DND-41 (cell line): ENCODE results near the gene LTBP2.

Source experiments
- EZH2 ChIP-seq: IDR thresholded peaks from 3 replicates; pipeline ENCODE4 v1.6.1; 2012; ENCODE audit warnings: borderline replicate concordance, low read depth, mild to moderate bottlenecking, moderate library complexity, low read length, inconsistent platforms; ENCODE audit not compliant: severe bottlenecking
- TF ChIP-seq, protein P1 (sequence below): IDR thresholded peaks from 2 replicates; pipeline ENCODE4 v1.5.1; 2012; ENCODE audit warnings: borderline replicate concordance, low read length, moderate library complexity, mild to moderate bottlenecking; ENCODE audit not compliant: poor library complexity, severe bottlenecking; ENCODE audit errors: extremely low read depth

DNA sequence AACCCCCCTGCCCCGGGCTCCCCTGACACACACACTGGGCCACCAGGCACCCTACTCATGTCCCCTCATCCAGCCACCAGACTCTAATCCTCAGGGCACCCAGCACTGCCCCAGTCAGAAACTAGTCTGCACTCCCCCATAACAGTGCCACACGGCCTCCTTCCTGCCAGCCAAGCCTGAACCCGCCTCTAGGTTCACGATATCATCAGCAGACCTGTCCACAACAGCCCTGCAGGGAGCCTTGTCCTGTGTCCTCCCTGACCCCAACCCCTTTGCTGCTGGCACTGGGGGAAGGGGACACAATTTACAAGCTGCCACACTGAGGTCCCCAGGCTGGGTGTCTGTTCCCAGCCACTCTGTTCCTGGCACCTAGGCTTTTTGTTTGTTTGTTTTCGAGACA is 33.6 kb downstream of the LTBP2 start:
- TF ChIP-seq, protein P1, sequence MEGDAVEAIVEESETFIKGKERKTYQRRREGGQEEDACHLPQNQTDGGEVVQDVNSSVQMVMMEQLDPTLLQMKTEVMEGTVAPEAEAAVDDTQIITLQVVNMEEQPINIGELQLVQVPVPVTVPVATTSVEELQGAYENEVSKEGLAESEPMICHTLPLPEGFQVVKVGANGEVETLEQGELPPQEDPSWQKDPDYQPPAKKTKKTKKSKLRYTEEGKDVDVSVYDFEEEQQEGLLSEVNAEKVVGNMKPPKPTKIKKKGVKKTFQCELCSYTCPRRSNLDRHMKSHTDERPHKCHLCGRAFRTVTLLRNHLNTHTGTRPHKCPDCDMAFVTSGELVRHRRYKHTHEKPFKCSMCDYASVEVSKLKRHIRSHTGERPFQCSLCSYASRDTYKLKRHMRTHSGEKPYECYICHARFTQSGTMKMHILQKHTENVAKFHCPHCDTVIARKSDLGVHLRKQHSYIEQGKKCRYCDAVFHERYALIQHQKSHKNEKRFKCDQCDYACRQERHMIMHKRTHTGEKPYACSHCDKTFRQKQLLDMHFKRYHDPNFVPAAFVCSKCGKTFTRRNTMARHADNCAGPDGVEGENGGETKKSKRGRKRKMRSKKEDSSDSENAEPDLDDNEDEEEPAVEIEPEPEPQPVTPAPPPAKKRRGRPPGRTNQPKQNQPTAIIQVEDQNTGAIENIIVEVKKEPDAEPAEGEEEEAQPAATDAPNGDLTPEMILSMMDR = no peak
- TF ChIP-seq EZH2 = no peak
